ENCODE results near the gene CHST11.

Gene CHST11

DNA sequence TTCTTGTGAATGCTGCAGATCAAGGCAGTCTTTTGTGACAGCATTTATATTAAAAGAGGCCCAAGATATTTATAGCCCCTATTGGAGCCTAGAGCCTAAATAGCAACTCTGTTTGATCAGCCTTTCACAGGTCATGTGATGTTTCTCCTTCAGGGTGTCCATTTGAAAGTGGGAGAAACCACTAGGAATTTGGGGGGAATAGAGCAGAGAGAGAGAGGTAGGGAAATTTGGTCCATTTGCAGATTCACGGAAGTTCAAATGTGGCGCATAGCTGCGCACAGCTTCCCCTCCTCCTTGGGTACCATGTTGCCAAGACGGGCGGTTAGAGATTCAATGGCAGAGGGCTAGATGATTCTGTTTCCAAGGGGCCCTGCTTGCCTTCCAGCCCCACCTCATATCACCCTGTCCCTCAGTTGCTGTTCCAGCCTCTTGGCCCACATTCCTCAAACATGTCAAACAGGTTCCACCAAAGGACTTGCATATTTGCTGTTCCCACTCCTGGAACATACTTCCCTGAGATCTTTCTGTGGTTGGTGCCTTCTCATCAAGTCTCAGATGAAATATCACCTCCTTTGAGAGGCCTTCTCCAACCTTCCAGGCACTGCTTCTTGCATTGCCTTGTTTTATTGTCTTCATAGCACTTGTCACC lies 220.8 kb downstream of the CHST11 start:
- DNase-seq (ENCODE audit: extremely low spot score, insufficient read length, low read depth) (no peak), FAIRE-seq (no peak)

DNA sequence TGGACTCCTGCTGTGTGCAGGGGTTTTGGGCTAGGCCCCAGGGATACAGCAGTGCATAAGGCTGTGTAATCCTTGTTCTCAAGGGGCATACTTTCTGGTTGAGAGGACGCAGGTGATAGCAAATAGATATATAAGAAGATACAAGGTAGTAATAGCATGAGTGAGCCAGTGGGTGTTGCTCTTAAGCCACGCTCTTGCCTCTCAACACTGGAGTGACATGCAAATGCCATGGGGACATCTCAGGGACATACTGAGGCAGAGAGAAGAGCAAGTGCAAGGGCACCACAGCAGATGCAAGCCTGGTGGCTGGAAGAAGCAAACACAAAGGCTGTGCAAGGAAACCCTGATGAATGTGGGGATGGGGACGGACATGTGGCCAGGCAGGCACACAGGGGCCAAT lies 223.3 kb downstream of the CHST11 start:
- FAIRE-seq, result peak; percentile 50
- DNase-seq (ENCODE audit: extremely low spot score, insufficient read length, low read depth), result no peak

DNA sequence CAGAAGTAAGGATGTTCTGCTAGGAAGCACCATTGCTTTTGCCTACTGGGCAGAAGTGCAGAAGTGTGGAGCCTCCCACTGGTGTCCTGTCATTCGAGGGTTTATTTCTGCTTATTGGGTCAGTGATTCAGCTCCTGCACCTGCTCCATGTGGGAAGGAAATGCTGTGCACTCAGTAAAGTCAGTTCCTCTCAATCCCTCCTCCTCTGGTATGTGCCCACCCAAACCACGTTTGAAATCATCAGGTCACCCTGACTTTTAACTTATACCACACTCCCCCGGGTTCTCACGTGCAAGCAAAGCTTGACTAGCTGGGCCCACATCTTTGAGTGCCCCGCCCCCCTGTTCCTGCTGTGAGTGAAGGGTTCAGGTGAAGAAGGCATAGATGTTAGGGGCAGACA lies 223.7 kb downstream of the CHST11 start:
- DNase-seq (ENCODE audit: extremely low spot score, insufficient read length, low read depth) (no peak), FAIRE-seq (no peak)

DNA sequence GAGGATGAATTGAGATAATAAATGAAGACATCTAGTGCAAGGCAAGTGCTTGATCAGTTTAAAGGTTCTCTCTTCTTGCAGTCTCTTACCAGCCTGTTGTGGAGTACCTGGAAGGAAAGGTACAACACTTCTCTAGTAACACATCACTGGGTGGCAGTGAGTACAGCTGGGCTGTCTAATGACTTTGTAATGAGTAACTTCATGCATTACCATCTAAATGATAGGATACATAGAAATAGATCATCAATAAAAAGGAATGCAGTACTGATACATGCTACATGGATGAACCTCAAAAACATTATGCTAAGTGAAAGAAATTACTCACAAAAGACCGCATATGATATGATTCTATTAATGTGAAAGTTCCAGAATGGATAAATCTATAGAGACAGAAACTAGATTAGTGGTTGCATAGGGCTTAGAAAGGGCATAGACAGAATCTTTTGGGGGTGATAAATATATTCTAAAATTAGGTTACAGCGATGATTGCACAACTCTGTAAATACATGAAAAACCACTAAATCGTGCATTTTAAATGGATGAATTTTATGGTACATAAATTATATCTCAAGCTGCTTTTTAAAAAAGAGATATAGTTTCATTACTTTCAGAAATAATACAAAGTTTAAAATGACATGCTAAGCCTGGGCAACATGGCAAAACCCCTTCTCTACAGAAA lies 224.4 kb downstream of the CHST11 start:
- DNase-seq (ENCODE audit: extremely low spot score, insufficient read length, low read depth) (no peak), FAIRE-seq (no peak)

DNA sequence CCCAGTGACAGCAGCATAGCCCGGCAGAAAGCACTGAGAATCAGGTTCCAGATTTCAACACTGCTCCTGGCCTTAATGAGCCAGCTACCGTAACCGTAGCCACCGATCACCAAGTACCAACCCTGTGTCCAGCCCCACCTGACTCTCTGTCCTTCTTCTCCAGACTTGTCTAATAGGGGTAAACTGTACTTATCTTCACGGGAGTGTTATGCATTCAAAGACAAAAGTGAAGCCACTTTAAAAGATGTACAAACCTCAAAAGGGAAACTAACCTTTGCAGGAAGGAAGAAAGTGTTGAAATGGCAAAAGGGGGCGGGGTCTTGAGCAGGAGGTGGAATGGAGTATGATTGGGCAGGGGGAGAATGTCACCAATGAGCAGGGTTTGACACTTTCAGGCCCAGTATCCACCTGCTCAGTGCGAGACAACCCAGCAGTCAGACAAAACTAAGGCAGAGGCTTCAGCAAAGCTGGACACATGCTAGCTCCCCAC lies 226.1 kb downstream of the CHST11 start:
- peak; percentile 84 for FAIRE-seq

DNA sequence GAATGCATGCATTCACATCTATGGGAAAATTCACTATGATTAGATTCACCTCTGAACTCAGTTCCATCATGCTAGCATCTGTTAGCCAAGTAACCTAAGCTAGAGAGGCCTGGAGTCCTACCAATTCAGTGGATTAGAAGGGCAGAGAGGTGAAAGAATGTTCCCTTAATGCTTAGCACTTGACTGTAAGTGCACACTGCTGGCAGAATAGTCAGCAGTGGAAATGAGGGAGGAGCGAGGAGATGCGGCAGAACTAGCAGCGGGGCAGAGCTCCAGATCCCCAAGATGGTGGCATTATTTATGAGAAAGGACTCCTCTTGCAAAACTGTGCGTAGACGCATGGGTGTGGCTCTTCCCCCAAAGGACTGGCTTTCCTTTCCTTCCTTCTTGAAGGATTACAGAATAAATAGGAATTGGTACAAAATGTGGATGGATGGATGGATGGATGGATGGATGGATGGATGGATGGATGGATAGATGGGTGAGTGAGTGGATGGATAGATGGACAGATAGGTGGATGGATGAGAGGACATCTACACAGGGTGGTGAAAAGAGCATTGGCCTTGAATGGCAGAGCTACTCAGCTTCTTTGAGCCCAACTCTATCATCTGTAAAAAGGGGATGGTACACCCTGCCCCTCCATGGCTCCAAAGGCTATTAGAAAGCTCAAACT lies 227.2 kb downstream of the CHST11 start:
- DNase-seq (ENCODE audit: extremely low spot score, insufficient read length, low read depth) (no peak), FAIRE-seq (no peak)

More for the DNA sequence above, 226.1 kb downstream of the CHST11 start:
- DNase-seq (ENCODE audit: extremely low spot score, insufficient read length, low read depth), result no peak

DNA sequence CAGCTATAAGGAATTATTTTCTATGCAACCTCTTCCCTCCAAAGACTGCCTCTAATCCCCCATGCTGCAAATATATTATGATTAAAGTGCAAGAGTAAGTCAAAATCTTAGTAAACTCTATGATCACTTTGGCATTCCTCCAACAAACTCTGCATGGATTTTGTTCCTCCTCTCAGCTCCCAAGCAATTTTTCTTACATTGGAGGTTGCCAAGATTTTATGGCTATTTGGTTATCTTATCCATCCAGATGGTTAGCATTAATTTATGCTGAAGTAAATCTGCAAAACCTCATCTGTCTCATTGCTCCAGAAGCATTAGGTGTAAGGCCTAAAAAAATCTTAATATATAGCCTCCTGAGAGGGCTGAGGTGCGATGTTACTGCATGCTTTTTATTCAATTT lies 228.1 kb downstream of the CHST11 start:
- DNase-seq (ENCODE audit: extremely low spot score, insufficient read length, low read depth) (no peak), FAIRE-seq (no peak)

DNA sequence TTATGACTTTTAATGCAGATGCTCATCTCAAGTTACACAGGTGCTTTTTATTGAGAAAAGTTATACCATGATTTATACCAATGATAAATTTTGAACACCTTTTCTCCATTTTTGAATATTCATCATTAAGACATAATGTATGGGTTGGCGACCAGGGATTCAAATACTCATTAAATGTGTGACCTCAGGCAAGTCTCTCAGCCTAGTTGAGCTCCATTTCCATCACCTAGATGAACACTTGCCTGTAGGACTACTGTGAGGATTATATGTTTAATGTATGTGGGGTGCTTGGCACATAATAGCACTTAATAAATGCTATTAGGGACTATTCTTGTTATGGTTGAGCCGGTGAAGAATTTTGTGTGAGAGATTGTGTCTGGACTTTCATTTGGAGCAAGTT lies 228.6 kb downstream of the CHST11 start:
- FAIRE-seq (no peak), DNase-seq (ENCODE audit: extremely low spot score, insufficient read length, low read depth) (no peak)

DNA sequence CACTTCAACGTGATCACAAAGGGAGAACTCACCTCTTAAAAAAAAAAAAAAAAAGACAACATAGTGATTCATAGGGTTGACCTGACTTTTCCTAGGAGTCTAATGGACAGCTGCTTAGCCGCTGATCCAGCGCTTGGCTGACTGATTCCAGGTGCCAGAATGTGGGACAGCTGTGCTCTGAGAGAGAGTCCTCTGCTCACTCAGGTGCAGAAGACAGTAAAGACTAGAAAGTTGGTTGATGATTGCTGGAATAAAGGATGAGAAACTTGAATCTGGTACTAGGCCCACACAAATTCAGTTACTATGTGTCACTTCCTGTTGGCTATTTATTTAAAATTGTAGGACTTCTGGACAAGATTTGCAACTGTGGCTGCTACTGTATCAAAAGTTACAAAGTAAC lies 229.4 kb downstream of the CHST11 start:
- no peak for DNase-seq (ENCODE audit: extremely low spot score, insufficient read length, low read depth)
- FAIRE-seq, result peak; percentile 76

DNA sequence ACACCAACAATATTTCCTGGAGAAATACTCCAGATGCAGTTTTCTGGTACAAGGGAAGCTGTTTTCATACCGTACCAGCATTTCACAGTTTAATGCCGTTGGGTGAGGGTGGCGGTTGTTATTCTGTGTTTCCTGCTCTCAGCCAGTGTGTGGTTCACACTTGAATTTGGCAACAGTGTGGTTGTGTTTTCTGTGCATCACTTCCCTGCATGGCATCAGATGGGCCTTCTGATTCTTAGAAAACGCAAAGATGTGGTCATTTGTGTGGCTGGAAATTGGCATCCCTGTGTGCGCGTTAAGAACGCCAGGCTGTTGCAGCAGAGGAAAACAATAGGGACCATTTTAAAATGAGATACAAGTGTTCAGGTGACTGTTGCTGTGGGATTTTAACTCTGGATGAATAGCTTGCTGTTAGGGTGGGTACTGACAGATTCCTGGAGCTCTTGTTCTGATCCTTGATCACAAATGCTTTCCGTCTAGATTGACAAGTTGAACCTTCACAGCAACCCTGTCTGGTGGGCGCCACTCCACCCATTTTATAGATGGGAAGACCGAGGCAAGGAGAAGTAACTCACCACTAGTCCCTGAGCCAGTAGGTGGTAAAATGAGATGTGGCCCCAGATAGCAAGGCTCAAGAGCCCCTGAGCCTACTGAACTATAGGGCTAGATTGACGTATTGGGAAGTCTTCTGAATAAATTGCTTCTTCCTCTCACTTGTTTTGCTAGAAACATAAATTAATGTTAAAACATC lies 231.2 kb downstream of the CHST11 start:
- FAIRE-seq (peak; percentile 73), DNase-seq (ENCODE audit: extremely low spot score, insufficient read length, low read depth) (no peak)

DNA sequence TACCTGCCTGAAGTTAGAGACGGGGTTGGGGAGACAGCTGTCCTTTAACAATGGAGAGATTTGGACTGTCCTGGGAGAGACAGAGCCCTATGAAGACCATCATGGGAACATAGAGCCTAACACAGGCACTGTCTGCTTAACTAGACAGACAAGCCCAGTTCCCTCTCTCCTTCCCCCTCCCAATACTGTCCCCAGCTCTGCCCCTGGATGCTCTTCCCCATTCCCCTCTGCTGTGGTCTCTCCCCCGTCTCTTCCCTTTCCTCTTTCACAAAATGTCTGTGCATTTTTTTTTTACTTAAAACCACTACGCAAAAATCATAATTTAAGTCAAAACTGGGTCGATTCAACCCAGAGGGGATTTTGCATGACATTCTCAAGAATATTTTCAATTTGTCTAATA lies 232.9 kb downstream of the CHST11 start:
- DNase-seq (ENCODE audit: extremely low spot score, insufficient read length, low read depth), result no peak
- FAIRE-seq, result no peak

DNA sequence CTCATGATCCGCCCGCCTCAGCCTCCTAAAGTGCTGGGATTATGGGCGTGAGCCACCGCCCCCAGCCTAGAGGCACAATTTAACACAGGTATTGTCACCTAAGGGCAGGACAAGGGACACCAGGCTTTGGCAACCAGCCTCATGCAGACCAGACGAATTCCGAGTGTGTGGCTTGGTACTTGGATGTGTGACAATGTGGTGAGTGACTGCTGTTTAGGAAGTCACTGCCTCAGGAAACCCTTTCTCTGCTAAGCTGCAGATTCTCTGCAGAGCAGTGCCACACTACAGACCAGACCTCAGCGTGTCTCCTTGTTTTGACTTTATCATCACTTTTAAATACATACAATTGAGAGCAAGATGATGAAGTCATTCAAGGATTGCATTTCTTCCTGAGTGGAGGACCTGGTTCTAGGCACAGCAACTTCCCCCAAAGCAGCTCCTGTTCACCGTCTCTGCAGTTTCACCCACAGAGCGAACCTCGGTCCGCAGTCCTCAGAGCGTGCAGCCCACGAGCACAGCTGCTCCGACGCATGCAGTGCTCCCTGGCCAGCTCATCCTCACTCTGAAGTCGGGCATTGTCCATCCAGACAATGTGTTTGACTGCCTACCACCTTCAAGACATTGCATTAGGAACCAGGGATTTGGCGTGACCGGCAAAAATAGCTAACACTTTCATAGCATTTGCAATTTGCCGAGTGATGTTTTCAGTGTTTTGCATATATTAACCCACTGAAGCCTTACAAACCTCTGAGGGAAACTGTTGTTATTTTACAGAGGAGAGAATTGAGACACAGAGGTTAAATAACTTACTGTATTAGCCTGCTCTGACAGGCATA lies 235.2 kb downstream of the CHST11 start:
- DNase-seq (ENCODE audit: extremely low spot score, insufficient read length, low read depth) (no peak), FAIRE-seq (peak; percentile 89)

DNA sequence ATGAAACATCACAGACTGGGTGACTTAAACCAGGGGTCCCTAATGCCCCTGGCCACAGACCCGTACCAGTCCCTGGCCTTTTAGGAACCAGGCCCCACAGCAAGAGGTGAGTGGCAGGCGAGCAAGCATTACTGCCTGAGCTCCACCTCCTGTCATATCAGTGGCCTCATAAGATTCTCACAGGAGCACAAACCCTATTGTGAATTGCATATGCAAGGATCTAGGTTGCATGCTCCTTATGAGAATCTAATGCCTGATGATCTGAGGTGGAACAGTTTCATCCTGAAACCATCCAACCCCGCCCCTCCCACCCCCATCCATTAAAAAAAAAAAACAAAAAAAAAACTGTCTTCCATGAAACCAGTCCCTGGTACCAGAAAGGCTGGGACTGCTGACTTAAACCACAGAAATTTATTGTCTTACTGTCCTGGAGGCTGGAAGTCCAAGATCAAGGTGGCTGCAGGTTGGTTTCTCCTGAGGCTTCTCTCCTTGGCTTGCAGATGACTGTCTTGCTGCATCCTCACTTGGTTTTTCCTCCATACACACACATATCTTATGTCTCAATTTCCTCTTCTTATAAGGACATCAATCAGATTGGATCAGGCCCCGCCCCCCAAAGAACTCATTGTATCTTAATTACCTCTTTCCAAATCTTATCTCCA lies 235.9 kb downstream of the CHST11 start:
- FAIRE-seq, result no peak
- no peak for DNase-seq (ENCODE audit: extremely low spot score, insufficient read length, low read depth)

DNA sequence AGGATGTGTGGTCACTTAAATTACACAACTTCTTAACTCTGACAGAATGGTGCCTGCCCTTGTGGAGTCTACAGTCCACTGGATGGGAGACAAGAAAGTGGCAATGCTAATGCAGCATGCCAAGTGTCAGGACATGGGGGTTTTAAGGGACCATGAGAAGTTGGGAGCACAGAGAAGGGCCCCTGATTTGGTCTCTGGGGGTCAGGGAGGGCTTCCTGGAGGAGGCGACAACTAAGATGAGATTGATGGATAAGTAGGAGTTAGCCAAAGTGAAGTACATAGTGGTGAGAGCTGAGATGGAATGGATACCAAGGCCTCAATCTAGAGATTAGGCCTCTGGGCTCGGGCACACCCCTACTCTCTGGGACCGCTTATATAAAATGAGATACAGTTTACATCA lies 236.7 kb downstream of the CHST11 start:
- FAIRE-seq, result no peak

DNA sequence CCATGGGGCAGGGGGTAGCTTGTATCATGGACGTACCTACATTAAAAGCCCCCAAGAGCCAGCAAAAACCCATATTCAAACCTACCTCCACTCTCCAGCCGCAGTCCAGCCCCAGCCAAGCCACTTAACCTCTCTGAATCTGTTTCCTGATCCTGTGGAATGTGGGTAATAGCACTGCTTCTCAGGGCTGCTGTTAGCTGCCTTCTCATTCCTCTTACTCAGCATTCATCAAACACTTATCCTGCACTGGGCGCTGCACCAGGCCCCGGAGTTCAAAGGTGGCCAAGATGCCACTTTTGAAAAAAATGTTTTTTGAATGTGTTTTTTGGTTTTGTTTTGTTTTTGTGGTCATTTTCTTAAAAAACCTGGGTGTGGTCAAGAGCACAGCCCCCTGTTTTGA lies 237.4 kb downstream of the CHST11 start:
- DNase-seq (ENCODE audit: extremely low spot score, insufficient read length, low read depth) (no peak), FAIRE-seq (no peak)

More for the DNA sequence above, 236.7 kb downstream of the CHST11 start:
- DNase-seq (ENCODE audit: extremely low spot score, insufficient read length, low read depth), result no peak

DNA sequence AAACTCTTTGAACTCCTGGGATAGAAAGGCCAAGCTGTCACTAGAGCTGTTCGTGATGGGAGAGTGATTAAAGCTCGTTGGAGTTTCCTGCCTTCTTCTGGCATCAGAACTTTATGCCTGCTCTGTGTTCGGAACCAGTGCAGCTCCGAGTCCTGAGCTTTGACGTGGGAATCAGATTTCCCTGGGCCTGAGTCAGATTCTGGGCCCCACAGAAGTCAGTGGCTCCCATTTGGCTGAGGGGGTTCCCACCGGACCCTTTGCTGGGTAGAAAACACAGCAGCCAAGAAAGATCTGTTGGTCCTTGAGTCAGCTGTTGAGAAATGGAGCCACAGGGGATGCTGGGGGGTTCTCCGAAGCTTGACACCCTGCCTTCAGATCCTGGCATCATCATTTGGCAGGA lies 238.0 kb downstream of the CHST11 start:
- no peak for DNase-seq (ENCODE audit: extremely low spot score, insufficient read length, low read depth)
- no peak for FAIRE-seq

DNA sequence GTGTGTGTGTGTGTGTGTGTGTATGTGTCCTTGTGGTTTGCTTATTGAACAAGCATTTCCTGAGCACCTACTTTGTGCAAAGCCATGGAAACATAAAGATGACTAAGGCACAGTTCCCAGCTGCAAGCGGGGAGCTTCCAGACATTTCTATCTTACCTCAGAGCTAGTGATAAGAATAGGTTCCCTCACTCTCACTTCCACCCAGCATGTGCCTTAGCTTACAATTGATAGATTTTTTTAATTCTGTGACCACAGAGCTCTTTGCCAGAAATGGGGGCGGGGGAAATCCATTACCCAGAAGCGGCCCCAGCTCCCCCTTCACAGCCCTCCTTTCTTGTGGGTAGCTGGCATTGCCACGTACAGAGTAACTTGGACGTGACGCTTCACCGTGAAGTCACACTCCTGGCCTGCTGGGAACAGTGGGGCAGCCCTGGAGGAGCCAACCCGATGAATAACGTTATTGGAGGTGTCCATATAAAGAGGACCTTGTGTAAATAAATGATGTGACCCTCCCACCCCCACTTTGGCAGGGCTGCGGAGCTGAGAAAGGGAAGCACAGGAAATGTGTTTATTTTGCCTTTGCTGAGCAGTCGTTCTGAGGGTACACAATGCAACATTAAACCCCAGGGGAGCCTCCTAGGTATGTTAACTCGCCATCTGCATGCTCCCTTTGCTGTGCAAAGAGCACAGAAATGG lies 238.9 kb downstream of the CHST11 start:
- FAIRE-seq (peak; percentile 77), DNase-seq (ENCODE audit: extremely low spot score, insufficient read length, low read depth) (no peak)

DNA sequence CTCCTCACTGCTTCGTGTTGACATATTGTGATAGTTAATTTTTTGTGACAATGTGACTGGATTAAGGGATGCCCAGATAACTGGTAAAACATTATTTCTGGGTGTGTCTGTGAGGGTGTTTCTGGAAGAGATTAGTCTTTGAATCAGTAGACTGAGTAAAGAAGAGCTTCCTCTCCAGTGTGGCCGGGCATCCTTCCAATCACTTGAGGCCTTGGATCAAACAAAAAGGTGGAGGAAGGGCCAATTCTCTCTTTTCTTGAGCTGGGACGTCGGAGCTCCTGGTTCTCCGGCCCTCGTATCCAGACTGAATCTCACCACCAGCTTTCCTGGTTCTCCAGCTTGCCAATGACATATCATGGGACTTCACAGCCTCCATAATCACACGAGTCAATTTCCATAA lies 240.4 kb downstream of the CHST11 start:
- no peak for FAIRE-seq
- no peak for DNase-seq (ENCODE audit: extremely low spot score, insufficient read length, low read depth)

DNA sequence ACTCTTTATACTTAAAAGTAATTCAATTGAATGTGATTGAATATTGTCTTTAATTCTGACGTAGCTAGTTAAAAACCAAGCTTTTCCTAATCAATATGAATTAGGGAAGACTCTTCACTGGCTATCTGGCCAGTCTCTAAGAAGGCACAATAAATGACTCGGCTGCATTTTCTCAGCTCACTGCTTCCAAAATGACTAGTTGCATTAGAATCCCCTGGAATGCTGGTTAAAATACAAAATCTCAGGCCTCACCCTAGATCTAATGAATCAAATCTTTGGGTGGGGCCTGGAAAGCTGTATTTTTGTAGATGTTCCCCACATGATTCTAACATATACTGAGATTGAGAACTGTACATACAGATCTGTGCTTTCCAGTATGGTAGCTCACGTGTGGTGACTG lies 242.1 kb downstream of the CHST11 start:
- FAIRE-seq (no peak), DNase-seq (ENCODE audit: extremely low spot score, insufficient read length, low read depth) (no peak)
